ENCODE results near the gene RUSC2. TPM values are rescaled to one million over a fixed set of nuclear protein-coding genes. Genes with fewer than 3 reads are reported as not detected.

RUSC2 gene
- total RNA-seq, 1 experiment from 2014 or later: 49.9 TPM

GRCh38 chr9:35538361-35539234 is 48.7 kb downstream of the RUSC2 start:
- intact Hi-C loops (cut with micrococcal nuclease; ENCODE audit: unreplicated experiment): no loop called here
- 0 out of 2 replicates have a peak, but pooled peaks have one; percentile 18 for ATAC-seq
- BruUV-seq (replicated peaks): no TSS peak
- Histone ChIP-seq H3K9me3 (ENCODE audit: control insufficient read depth, insufficient read depth, low read depth, low read length) (no peaks in the 10 kb centered on the region), H3K4me3 (ENCODE audit: low read depth in 2 of 2, low read length in 2 of 2) (no peak overlapping the region; a peak in 1 of 4 replicates), H3K36me3 (ENCODE audit: control insufficient read depth, insufficient read depth, low read length) (no peaks in the 10 kb centered on the region), H3K27ac (ENCODE audit: low read length) (peak overlapping the region; percentile 70), H3K27me3 (ENCODE audit: control insufficient read depth, insufficient read depth, low read length) (no peaks in the 10 kb centered on the region), H3K4me1 (ENCODE audit: control insufficient read depth, insufficient read depth, low read length) (peaks cover 16% of the 10 kb centered on the region)
- TF ChIP-seq SIN3A (IDR thresholded peaks at IDR 0.05; ENCODE audit: borderline replicate concordance, insufficient read depth, low read depth, low read length) (no peak), REST (IDR thresholded peaks at IDR 0.05; ENCODE audit: insufficient read depth in 1 of 2, low read depth in 2 of 2, low read length in 1 of 2) (no peak), TCF7L2 (IDR thresholded peaks at IDR 0.05; ENCODE audit: low read depth, low read length) (no peak), POLR2AphosphoS5 (IDR thresholded peaks at IDR 0.05; ENCODE audit: low read depth, low read length) (no peak), CTCF (IDR thresholded peaks at IDR 0.05) (no peak)
- in situ Hi-C loops (cut with HindIII; ENCODE audit: low pct_unique_long_range_greater_than_20kb, low sequenced_read_pairs): no loop called here
- CTCF ChIA-PET: interaction anchor here (1.1 kb wide), 1 partner anchor 15 kb away, joined by 3 read pairs; no protein-coding TSS in a partner anchor
- POLR2A ChIA-PET: no interaction called here
- DNase-seq (ENCODE audit: low read depth, low spot score): no peak

Other genes starting within 250 kb of the RUSC2 start
- gene TESK1, start 115.2 kb downstream of the RUSC2 start, total RNA-seq (2021; ENCODE audit: unreplicated experiment): 55.0 TPM
- gene CD72, start 128.3 kb downstream of the RUSC2 start, total RNA-seq (2021; ENCODE audit: unreplicated experiment): 0.72 TPM
- gene SIT1, start 160.8 kb downstream of the RUSC2 start, total RNA-seq (2021; ENCODE audit: unreplicated experiment): not detected
- gene RMRP, start 167.9 kb downstream of the RUSC2 start, total RNA-seq (2021; ENCODE audit: unreplicated experiment): 29,896 TPM
- gene CCDC107, start 168.2 kb downstream of the RUSC2 start, total RNA-seq (2021; ENCODE audit: unreplicated experiment): 39.9 TPM
- gene ARHGEF39, start 175.1 kb downstream of the RUSC2 start, total RNA-seq (2021; ENCODE audit: unreplicated experiment): 34.0 TPM
- 0.31 TPM for gene CA9, start 183.8 kb downstream of the RUSC2 start, total RNA-seq (2021; ENCODE audit: unreplicated experiment)
- 544 TPM for gene TPM2, start 199.8 kb downstream of the RUSC2 start, total RNA-seq (2021; ENCODE audit: unreplicated experiment)
- gene TLN1, start 242.1 kb downstream of the RUSC2 start, total RNA-seq (2021; ENCODE audit: unreplicated experiment): 347 TPM
- 67.0 TPM for gene CREB3, start 242.6 kb downstream of the RUSC2 start, total RNA-seq (2021; ENCODE audit: unreplicated experiment)

All from Panc1 (cell line).